ENCODE measurements around the gene ZFYVE27. TPM values are rescaled to one million over a fixed set of nuclear protein-coding genes. Genes with fewer than 3 reads are reported as not detected.

ZFYVE27 gene
- total RNA-seq, 1 donor from 2014 or later = 48.5 TPM

DNA sequence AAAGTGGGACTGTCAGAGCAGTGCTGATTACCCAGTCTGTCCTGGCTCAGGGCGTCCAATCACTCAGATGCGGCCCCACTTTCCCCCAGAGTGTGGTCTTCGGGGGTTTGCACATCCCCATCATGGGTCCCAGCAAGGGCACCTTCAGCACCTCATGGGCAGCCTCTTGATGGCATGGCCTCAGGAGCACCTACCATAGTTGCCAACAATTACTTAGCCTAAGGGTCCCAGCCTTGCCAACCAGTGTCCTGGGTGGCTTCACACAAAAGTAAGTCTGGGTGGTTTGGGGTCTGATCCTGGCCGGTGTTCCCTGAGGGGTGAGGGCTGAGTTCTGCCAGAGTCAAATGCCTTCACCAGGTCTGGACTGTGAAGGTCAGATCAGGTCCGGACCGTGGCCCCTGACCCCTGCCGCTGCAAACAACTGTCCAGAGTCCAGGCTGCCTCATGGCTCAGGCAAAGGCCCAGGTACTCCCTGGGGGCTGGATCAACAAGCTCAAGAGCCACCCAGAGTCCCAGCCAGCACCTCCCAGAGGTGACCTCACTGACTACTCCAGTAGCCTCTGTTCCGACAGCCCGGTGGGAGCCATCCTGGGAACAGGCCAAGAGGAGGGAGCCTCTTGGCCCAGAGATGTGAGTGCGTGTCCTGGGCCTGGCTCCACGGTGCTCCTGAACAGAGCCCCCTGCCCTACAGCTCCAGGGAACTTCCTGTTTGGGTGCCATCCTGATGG lies 29.6 kb upstream of the ZFYVE27 start:
- peaks cover 3% of the 10 kb centered on the region for H3K9me3 Mint-ChIP-seq (ENCODE audit: unreplicated experiment)

DNA sequence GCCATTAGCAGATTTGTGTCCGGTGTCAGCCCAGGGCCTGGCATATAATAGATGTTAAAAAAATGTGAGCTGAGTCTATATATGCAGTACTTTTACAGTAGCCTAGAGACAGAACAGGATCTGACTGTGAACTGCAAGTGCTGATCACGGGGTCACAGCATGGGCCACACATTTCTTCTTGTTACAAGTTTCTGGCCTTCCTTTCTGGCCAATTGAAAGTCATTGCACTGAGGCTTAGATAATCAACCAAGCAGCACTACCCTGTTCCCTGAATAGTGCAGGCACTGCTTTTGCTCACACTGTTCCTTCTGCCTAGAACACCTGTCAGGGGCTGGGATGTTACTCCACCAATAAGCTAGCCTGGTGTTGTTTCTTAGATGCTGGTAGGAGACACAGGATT lies 28.8 kb upstream of the ZFYVE27 start:
- TF ChIP-seq, protein P1, sequence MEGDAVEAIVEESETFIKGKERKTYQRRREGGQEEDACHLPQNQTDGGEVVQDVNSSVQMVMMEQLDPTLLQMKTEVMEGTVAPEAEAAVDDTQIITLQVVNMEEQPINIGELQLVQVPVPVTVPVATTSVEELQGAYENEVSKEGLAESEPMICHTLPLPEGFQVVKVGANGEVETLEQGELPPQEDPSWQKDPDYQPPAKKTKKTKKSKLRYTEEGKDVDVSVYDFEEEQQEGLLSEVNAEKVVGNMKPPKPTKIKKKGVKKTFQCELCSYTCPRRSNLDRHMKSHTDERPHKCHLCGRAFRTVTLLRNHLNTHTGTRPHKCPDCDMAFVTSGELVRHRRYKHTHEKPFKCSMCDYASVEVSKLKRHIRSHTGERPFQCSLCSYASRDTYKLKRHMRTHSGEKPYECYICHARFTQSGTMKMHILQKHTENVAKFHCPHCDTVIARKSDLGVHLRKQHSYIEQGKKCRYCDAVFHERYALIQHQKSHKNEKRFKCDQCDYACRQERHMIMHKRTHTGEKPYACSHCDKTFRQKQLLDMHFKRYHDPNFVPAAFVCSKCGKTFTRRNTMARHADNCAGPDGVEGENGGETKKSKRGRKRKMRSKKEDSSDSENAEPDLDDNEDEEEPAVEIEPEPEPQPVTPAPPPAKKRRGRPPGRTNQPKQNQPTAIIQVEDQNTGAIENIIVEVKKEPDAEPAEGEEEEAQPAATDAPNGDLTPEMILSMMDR (IDR thresholded peaks at IDR 0.05; ENCODE audit: partially characterized antibody, unreplicated experiment) = no peak
- no peak overlapping the region for H3K27ac Mint-ChIP-seq (ENCODE audit: unreplicated experiment)
- H3K4me3 Mint-ChIP-seq (ENCODE audit: unreplicated experiment) = no peak overlapping the region
- no peak for DNase-seq
- no peaks in the 10 kb centered on the region for H3K36me3 Mint-ChIP-seq (ENCODE audit: unreplicated experiment)
- H3K27me3 Mint-ChIP-seq (ENCODE audit: unreplicated experiment) = peaks cover 9% of the 10 kb centered on the region
- peaks cover 4% of the 10 kb centered on the region for H3K4me1 Mint-ChIP-seq (ENCODE audit: low read depth, unreplicated experiment)
- H3K9me3 Mint-ChIP-seq (ENCODE audit: unreplicated experiment) = peaks cover 7% of the 10 kb centered on the region

More for the DNA sequence above, 29.6 kb upstream of the ZFYVE27 start:
- Mint-ChIP-seq H3K4me3 (ENCODE audit: unreplicated experiment) (no peak overlapping the region), H3K27me3 (ENCODE audit: unreplicated experiment) (peaks cover 4% of the 10 kb centered on the region), H3K36me3 (ENCODE audit: unreplicated experiment) (no peaks in the 10 kb centered on the region), H3K4me1 (ENCODE audit: low read depth, unreplicated experiment) (no peaks in the 10 kb centered on the region), H3K27ac (ENCODE audit: unreplicated experiment) (no peak overlapping the region)
- TF ChIP-seq, protein P1 (IDR thresholded peaks at IDR 0.05; ENCODE audit: partially characterized antibody, unreplicated experiment) = no peak
- no peak for DNase-seq

DNA sequence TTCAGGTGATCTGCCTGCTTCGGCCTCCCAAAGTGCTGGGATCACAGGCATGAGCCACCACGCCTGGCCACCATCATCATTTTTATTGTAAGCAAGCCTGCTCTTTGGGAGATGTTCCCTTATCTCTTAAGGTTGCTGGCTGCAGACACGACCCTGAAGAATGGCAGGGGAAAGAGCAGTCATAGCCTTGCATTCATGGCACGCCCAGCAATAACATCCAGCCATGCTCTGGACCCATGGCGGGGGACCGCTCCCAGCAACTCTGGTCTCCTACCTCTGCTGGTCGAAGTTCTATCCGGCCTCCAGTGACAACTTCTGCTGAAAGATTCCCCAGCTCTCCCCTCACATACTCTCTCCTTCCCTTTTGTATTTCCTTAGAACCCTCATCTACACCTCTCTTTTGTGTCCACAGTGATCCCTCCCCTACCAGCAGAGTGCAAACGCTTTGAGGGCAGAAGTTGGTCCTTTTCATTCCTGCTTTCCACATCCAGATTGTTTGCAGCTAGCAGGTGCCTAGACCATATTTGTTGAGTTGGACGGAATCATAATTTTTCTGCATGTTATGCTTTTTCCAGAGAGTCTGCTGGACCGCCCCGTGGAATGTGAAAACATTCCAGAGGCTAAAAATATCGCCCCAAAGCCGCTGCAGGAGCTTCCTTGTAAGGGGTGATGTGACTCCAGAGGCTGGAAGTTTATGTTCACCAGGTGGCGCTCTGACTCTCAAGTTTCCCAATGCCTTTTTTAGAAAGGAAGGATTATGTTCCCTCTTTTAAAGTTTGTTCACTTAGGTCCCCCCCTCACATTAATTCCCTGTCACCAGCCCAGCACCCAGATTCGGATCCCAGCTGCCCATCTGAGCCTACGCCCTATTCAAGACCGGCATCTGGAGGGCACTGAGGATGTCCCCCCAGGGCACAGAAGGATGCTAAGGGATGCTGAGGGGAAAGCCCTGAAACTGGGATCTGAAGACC lies 27.7 kb upstream of the ZFYVE27 start:
- H3K27ac Mint-ChIP-seq (ENCODE audit: unreplicated experiment) = peak overlapping the region; percentile 56

DNA sequence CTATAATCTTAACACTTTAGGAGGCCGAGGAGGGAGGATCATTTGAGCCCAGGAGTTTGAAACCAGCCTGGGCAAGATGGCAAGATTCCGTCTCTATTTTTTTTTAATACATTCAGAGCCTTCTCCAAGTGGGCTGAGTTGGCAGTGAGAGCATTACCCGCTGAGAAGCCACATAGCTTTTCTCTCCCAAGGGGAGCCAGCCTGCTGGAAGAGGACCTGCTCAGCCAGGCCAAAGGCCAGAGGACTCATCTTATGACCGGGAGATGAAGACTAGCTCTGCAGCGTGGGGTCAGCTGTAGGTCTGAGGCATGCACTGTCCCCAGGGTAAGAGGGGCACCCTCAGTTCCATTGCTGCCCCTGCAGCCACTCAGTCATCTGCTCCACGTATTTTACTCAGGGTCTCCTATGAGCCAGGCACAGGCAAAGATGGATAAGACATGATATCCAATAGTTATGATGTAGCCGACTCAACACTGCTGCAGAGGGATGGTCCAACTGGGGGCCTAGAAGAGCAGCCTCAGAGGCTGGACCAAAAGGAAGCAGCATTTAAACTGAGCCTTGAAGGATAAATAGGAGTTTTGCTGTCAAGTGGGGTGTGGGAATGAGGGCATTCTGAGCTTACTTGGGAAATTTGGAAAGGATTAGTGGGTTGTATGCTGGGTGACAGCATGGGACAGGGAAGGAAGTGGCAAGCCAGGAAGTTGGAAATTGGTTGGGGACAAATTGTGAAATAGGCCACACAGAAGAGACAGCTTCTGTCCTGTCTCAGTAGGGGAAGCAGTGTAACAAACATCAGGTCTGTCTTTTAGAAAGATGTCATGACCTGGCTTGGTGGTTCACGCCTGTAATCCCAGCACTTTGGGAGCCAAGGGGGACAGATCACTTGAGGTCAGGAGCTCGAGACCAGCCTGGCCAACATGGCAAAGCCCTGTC lies 25.0 kb upstream of the ZFYVE27 start:
- no peaks in the 10 kb centered on the region for H3K36me3 Mint-ChIP-seq (ENCODE audit: unreplicated experiment)
- TF ChIP-seq, protein P1 (IDR thresholded peaks at IDR 0.05; ENCODE audit: partially characterized antibody, unreplicated experiment) = no peak
- no peak for DNase-seq
- H3K27me3 Mint-ChIP-seq (ENCODE audit: unreplicated experiment) = peaks cover 16% of the 10 kb centered on the region
- H3K4me3 Mint-ChIP-seq (ENCODE audit: unreplicated experiment) = peak overlapping the region; percentile 44
- H3K27ac Mint-ChIP-seq (ENCODE audit: unreplicated experiment) = no peak overlapping the region
- peaks cover 10% of the 10 kb centered on the region for H3K9me3 Mint-ChIP-seq (ENCODE audit: unreplicated experiment)
- peaks cover 4% of the 10 kb centered on the region for H3K4me1 Mint-ChIP-seq (ENCODE audit: low read depth, unreplicated experiment)

More for the DNA sequence above, 27.7 kb upstream of the ZFYVE27 start:
- TF ChIP-seq, protein P1 (IDR thresholded peaks at IDR 0.05; ENCODE audit: partially characterized antibody, unreplicated experiment) = peak; percentile 50
- Mint-ChIP-seq H3K36me3 (ENCODE audit: unreplicated experiment) (no peaks in the 10 kb centered on the region), H3K27me3 (ENCODE audit: unreplicated experiment) (peaks cover 10% of the 10 kb centered on the region), H3K4me3 (ENCODE audit: unreplicated experiment) (no peak overlapping the region), H3K4me1 (ENCODE audit: low read depth, unreplicated experiment) (peaks cover 4% of the 10 kb centered on the region), H3K9me3 (ENCODE audit: unreplicated experiment) (peaks cover 7% of the 10 kb centered on the region)
- peak; percentile 55 for DNase-seq

Data from glutamatergic neuron (in vitro differentiated cells).